ENCODE measurements around the gene JPH2.

DNA sequence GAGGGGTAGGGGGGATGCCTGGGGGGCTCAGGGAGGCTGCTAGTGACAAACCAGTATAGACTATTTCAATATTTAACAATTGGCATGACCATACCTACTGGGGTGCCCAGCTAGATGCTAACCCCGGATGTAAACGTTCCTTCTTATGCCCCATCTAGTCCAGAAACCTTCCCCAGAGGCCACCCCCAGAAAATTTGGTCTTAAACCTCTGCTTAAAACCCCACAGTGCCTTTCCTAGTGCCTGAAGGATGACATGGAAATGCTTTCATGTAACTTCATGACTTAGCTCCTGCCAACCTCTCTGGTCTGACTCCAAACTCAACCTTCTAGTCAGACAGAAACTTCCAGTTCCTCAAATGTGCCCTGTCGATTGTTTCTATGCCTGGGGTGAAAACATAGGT is 52.0 kb downstream of the JPH2 start:
- TF ChIP-seq, protein P1, sequence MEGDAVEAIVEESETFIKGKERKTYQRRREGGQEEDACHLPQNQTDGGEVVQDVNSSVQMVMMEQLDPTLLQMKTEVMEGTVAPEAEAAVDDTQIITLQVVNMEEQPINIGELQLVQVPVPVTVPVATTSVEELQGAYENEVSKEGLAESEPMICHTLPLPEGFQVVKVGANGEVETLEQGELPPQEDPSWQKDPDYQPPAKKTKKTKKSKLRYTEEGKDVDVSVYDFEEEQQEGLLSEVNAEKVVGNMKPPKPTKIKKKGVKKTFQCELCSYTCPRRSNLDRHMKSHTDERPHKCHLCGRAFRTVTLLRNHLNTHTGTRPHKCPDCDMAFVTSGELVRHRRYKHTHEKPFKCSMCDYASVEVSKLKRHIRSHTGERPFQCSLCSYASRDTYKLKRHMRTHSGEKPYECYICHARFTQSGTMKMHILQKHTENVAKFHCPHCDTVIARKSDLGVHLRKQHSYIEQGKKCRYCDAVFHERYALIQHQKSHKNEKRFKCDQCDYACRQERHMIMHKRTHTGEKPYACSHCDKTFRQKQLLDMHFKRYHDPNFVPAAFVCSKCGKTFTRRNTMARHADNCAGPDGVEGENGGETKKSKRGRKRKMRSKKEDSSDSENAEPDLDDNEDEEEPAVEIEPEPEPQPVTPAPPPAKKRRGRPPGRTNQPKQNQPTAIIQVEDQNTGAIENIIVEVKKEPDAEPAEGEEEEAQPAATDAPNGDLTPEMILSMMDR (conservative IDR thresholded peaks at IDR 0.05; ENCODE audit: low read depth, low read length): no peak
- TF ChIP-seq SMC3 (IDR thresholded peaks at IDR 0.05; ENCODE audit: low read depth, low read length): no peak
- no peak for TF ChIP-seq POLR2A (IDR thresholded peaks at IDR 0.05; ENCODE audit: low read depth, low read length)
